ENCODE data around the gene PTPRK.

Gene PTPRK

GRCh38 chr6:128367437-128367836 is 153.0 kb downstream of the PTPRK start:
- Histone ChIP-seq H3K27me3 (ENCODE audit: low read depth, low read length) (no peaks in the 10 kb centered on the region), H4K20me1 (ENCODE audit: insufficient read depth, low read length) (no peaks in the 10 kb centered on the region), H3K4me3 (ENCODE audit: low read length) (no peak overlapping the region), H3K27ac (ENCODE audit: low read length) (no peak overlapping the region), H3K79me2 (ENCODE audit: low read length) (no peaks in the 10 kb centered on the region), H3K36me3 (replicated peaks; ENCODE audit: low read depth, low read length) (no peaks in the 10 kb centered on the region), H3K9ac (ENCODE audit: low read length) (no peak overlapping the region), H3K9me3 (ENCODE audit: insufficient read depth, low read length) (no peaks in the 10 kb centered on the region), H3K4me1 (ENCODE audit: low read length) (no peaks in the 10 kb centered on the region), H3K4me2 (ENCODE audit: low read length) (no peak overlapping the region), H2AFZ (ENCODE audit: low read depth, low read length) (no peak overlapping the region)
- TF ChIP-seq, protein P1, sequence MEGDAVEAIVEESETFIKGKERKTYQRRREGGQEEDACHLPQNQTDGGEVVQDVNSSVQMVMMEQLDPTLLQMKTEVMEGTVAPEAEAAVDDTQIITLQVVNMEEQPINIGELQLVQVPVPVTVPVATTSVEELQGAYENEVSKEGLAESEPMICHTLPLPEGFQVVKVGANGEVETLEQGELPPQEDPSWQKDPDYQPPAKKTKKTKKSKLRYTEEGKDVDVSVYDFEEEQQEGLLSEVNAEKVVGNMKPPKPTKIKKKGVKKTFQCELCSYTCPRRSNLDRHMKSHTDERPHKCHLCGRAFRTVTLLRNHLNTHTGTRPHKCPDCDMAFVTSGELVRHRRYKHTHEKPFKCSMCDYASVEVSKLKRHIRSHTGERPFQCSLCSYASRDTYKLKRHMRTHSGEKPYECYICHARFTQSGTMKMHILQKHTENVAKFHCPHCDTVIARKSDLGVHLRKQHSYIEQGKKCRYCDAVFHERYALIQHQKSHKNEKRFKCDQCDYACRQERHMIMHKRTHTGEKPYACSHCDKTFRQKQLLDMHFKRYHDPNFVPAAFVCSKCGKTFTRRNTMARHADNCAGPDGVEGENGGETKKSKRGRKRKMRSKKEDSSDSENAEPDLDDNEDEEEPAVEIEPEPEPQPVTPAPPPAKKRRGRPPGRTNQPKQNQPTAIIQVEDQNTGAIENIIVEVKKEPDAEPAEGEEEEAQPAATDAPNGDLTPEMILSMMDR (IDR thresholded peaks at IDR 0.05; ENCODE audit: low read depth, low read length), result no peak
- TF ChIP-seq EZH2phosphoT487 (IDR thresholded peaks at IDR 0.05; ENCODE audit: low read depth), result no peak

DNA sequence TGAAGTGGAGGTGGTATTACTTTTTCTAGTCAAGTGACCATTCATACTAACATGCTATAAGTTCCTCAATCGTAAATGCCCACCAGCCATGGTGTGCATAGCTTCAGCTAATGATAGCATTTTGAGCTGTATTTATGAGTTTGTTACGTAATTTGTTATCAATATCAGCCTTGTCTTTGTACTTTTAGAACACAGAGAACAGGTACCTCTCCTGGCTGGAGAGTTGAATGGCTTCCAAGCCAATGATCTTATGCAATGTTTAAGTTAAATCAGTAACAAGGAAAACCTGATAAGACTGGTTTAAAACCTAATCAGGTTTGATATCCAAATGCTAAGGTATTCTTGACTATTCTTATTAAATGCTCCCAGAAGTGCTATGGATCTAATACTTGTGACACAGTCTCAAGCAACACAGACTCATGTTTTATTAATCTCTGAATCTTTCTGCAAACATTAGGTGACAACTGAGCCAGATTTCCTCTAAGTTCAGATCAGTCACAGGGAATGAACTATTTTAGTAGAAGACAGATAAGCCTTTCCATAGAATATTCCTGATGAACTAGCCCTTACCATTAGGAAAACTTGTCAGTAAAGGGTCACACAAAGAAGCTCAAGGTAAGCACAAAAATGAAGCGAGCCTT is 154.8 kb downstream of the PTPRK start:
- TF ChIP-seq, protein P1 (IDR thresholded peaks at IDR 0.05; ENCODE audit: low read depth, low read length), result no peak
- TF ChIP-seq EZH2phosphoT487 (IDR thresholded peaks at IDR 0.05; ENCODE audit: low read depth), result no peak
- Histone ChIP-seq H4K20me1 (ENCODE audit: insufficient read depth, low read length) (no peaks in the 10 kb centered on the region), H3K9ac (ENCODE audit: low read length) (no peak overlapping the region), H3K79me2 (ENCODE audit: low read length) (no peaks in the 10 kb centered on the region), H2AFZ (ENCODE audit: low read depth, low read length) (no peak overlapping the region), H3K36me3 (replicated peaks; ENCODE audit: low read depth, low read length) (no peaks in the 10 kb centered on the region), H3K27ac (ENCODE audit: low read length) (no peak overlapping the region), H3K4me2 (ENCODE audit: low read length) (no peak overlapping the region), H3K9me3 (ENCODE audit: insufficient read depth, low read length) (no peaks in the 10 kb centered on the region), H3K4me1 (ENCODE audit: low read length) (no peaks in the 10 kb centered on the region), H3K4me3 (ENCODE audit: low read length) (no peak overlapping the region), H3K27me3 (ENCODE audit: low read depth, low read length) (no peaks in the 10 kb centered on the region)

DNA sequence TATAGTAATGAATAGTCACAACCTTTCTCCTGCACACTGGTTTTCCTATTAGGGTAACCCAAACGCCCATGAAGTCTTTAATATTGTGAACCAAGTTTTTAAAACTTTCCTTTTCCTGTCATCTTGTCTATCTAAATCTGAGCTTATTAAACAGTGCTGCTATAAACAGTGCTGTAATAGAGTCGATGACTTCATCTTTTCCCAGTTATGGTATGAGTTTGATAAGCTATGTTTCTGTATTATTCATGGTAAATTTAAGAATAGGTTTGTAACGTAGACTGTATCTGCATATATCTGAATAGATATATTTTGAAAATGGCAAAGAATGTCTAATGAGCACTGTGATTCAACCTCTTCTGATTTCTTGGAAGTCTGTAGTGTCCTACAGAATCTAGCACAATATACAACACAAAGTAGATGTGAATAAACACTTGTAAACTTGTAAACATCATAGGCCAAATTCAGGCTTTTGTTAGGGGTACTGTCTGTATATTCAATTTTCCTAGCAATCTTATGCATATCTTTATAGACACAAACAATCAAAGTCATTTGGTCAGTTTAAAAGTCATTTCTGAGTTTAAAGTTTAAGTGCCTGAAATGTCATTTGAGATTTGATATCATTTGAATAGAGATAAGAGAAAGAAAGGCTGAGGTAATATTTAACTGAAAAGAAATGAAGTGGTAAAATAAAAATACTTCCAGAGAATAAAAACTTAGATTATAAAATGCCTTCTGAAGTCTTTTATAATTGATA is 155.5 kb downstream of the PTPRK start:
- Histone ChIP-seq H3K27me3 (ENCODE audit: low read depth, low read length) (no peaks in the 10 kb centered on the region), H3K27ac (ENCODE audit: low read length) (no peak overlapping the region), H3K4me2 (ENCODE audit: low read length) (no peak overlapping the region), H3K4me1 (ENCODE audit: low read length) (no peaks in the 10 kb centered on the region), H3K4me3 (ENCODE audit: low read length) (no peak overlapping the region), H4K20me1 (ENCODE audit: insufficient read depth, low read length) (no peaks in the 10 kb centered on the region), H2AFZ (ENCODE audit: low read depth, low read length) (no peak overlapping the region), H3K9me3 (ENCODE audit: insufficient read depth, low read length) (no peaks in the 10 kb centered on the region), H3K9ac (ENCODE audit: low read length) (no peak overlapping the region), H3K36me3 (replicated peaks; ENCODE audit: low read depth, low read length) (no peaks in the 10 kb centered on the region), H3K79me2 (ENCODE audit: low read length) (no peaks in the 10 kb centered on the region)
- TF ChIP-seq, protein P1 (IDR thresholded peaks at IDR 0.05; ENCODE audit: low read depth, low read length), result no peak
- TF ChIP-seq EZH2phosphoT487 (IDR thresholded peaks at IDR 0.05; ENCODE audit: low read depth), result no peak

GRCh38 chr6:128363020-128363813 is 157.2 kb downstream of the PTPRK start:
- H3K79me2 ChIP-seq (ENCODE audit: low read length), result no peaks in the 10 kb centered on the region
- no peak overlapping the region for H3K4me3 ChIP-seq (ENCODE audit: low read length)
- no peaks in the 10 kb centered on the region for H3K36me3 ChIP-seq (replicated peaks; ENCODE audit: low read depth, low read length)
- TF ChIP-seq, protein P1 (IDR thresholded peaks at IDR 0.05; ENCODE audit: low read depth, low read length), result no peak
- TF ChIP-seq EZH2phosphoT487 (IDR thresholded peaks at IDR 0.05; ENCODE audit: low read depth), result no peak
- no peaks in the 10 kb centered on the region for H4K20me1 ChIP-seq (ENCODE audit: insufficient read depth, low read length)
- H3K27me3 ChIP-seq (ENCODE audit: low read depth, low read length), result no peaks in the 10 kb centered on the region
- no peak overlapping the region for H2AFZ ChIP-seq (ENCODE audit: low read depth, low read length)
- H3K4me1 ChIP-seq (ENCODE audit: low read length), result no peaks in the 10 kb centered on the region
- H3K9ac ChIP-seq (ENCODE audit: low read length), result no peak overlapping the region
- no peak overlapping the region for H3K27ac ChIP-seq (ENCODE audit: low read length)
- H3K9me3 ChIP-seq (ENCODE audit: insufficient read depth, low read length), result no peaks in the 10 kb centered on the region
- no peak overlapping the region for H3K4me2 ChIP-seq (ENCODE audit: low read length)

Measured in OCI-LY3 (cell line).